Urothelium cell line (cell line): ENCODE results near the gene WNT8A.
A peak's percentile ranks its signal among the peaks of the same experiment; 100 is the strongest.
"Not testable (repeated sequence)": the region's sequence is repeated elsewhere in the genome, so short reads cannot be mapped to it uniquely, and the experiment has no call there.

Source experiments
- DNase-seq: peaks from one replicate; pipeline ENCODE4 v3.0.0; 2011; ENCODE audit warnings: low spot score, mixed read lengths
- FAIRE-seq: peaks from 2 replicates; lab custom pipeline; 2011; peaks lifted over from hg19 to GRCh38; lab: Jason Lieb, UNC

The WNT8A gene

GRCh38 chr5:138083702-138084101 is at the start of gene WNT8A:
TSS of gene WNT8A (plus strand) at chr5:138084033. CDS start at chr5:138084128, 95 bp downstream.
- no peak for FAIRE-seq
- no peak for DNase-seq

- DNase-seq (peak; percentile 56), FAIRE-seq (no peak)
These were observed 48.0 kb upstream of the WNT8A start for GRCh38 chr5:138035605-138036537.

GRCh38 chr5:138037271-138037670 is 46.6 kb upstream of the WNT8A start:
- DNase-seq: no peak
- no peak for FAIRE-seq

- DNase-seq: no peak
- no peak for FAIRE-seq
These were observed 45.8 kb upstream of the WNT8A start for GRCh38 chr5:138037907-138038633.

- FAIRE-seq (no peak), DNase-seq (no peak)
These were observed 45.0 kb upstream of the WNT8A start for GRCh38 chr5:138038826-138039225.

- FAIRE-seq, DNase-seq: not testable (repeated sequence)
These were observed 38.5 kb upstream of the WNT8A start for GRCh38 chr5:138045283-138045682.

- no peak for FAIRE-seq
These were observed 32.2 kb upstream of the WNT8A start for GRCh38 chr5:138051441-138052296.

GRCh38 chr5:138052718-138053117 is 31.1 kb upstream of the WNT8A start:
- FAIRE-seq, DNase-seq: not testable (repeated sequence)

More at GRCh38 chr5:138051441-138052296, 32.2 kb upstream of the WNT8A start:
- DNase-seq: no peak

- FAIRE-seq (no peak), DNase-seq (no peak)
These were observed 30.3 kb upstream of the WNT8A start for GRCh38 chr5:138053554-138053953.

GRCh38 chr5:138054206-138054605 is 29.6 kb upstream of the WNT8A start:
- DNase-seq (no peak), FAIRE-seq (no peak)

- no peak for FAIRE-seq
- no peak for DNase-seq
These were observed 28.8 kb upstream of the WNT8A start for GRCh38 chr5:138054847-138055558.

GRCh38 chr5:138064526-138064925 is 19.3 kb upstream of the WNT8A start:
- no peak for DNase-seq
- FAIRE-seq: no peak

GRCh38 chr5:138065102-138065501 is 18.7 kb upstream of the WNT8A start:
- no peak for DNase-seq
- FAIRE-seq: no peak

- DNase-seq (no peak), FAIRE-seq (no peak)
These were observed 15.9 kb upstream of the WNT8A start for GRCh38 chr5:138067945-138068344.

- FAIRE-seq (no peak), DNase-seq (peak; percentile 68)
These were observed 14.9 kb upstream of the WNT8A start for GRCh38 chr5:138068742-138069600.

GRCh38 chr5:138070026-138070425 is 13.8 kb upstream of the WNT8A start:
- DNase-seq, FAIRE-seq: not testable (repeated sequence)

GRCh38 chr5:138077064-138077696 is 6.7 kb upstream of the WNT8A start:
- no peak for FAIRE-seq

GRCh38 chr5:138078006-138078643 is 5.7 kb upstream of the WNT8A start:
- no peak for FAIRE-seq
- no peak for DNase-seq

More at GRCh38 chr5:138077064-138077696, 6.7 kb upstream of the WNT8A start:
- DNase-seq: peak; percentile 60
